MM.1S (cell line): ENCODE measurements around the gene IFI27L2.

Experiments used
- DNase-seq: peaks from one replicate; pipeline ENCODE4 v3.0.0-alpha.2; 2015
- H2AFZ ChIP-seq: fragments of 300-600 bp; sonication (generic); 2 replicates; pipeline ENCODE4 v1.6.0; 2016; ENCODE audit warnings: antibody characterized with exemption, low read length
- H3F3A ChIP-seq: fragments of 300-600 bp; sonication (generic); 2 replicates; pipeline ENCODE4 v1.6.1; 2016; ENCODE audit warnings: mild to moderate bottlenecking, antibody characterized with exemption, low read length, moderate library complexity, mixed read lengths; ENCODE audit not compliant: insufficient read depth
- H3K27ac ChIP-seq: fragments of 300-600 bp; sonication (generic); 2 replicates; pipeline ENCODE4 v1.5.1; 2016; ENCODE audit warnings: mild to moderate bottlenecking, low read length
- H3K27me3 ChIP-seq: fragments of 300-600 bp; sonication (generic); replicated peaks from 2 replicates; pipeline ENCODE4 v1.6.0; 2016; ENCODE audit warnings: low read length; ENCODE audit not compliant: insufficient read depth
- H3K36me3 ChIP-seq: fragments of 300-600 bp; sonication (generic); replicated peaks from 2 replicates; pipeline ENCODE4 v1.6.1; 2016; ENCODE audit warnings: mild to moderate bottlenecking, low read length, mixed read lengths; ENCODE audit not compliant: insufficient read depth
- H3K4me1 ChIP-seq: fragments of 300-600 bp; sonication (generic); 2 replicates; pipeline ENCODE4 v1.6.1; 2016; ENCODE audit warnings: low read length, mixed read lengths
- H3K4me2 ChIP-seq: fragments of 300-600 bp; sonication (generic); 2 replicates; pipeline ENCODE4 v1.6.0; 2016; ENCODE audit warnings: low read depth, low read length
- H3K4me3 ChIP-seq: fragments of 300-600 bp; sonication (generic); 2 replicates; pipeline ENCODE4 v1.5.1; 2016; ENCODE audit warnings: low read length, mixed read lengths
- H3K79me2 ChIP-seq: fragments of 300-600 bp; sonication (generic); 2 replicates; pipeline ENCODE4 v1.6.1; 2016; ENCODE audit warnings: mixed run types, low read length, mixed read lengths
- H3K9ac ChIP-seq: fragments of 300-600 bp; sonication (generic); 2 replicates; pipeline ENCODE4 v1.6.1; 2016; ENCODE audit warnings: low read length, mixed read lengths
- H3K9me2 ChIP-seq: fragments of 300-600 bp; sonication (generic); replicated peaks from 2 replicates; pipeline ENCODE4 v1.6.1; 2016; ENCODE audit warnings: mild to moderate bottlenecking, low read length, mixed read lengths; ENCODE audit not compliant: insufficient read depth
- H3K9me3 ChIP-seq: fragments of 300-600 bp; sonication (generic); replicated peaks from 2 replicates; pipeline ENCODE4 v1.6.1; 2016; ENCODE audit warnings: mild to moderate bottlenecking, low read length, mixed read lengths; ENCODE audit not compliant: insufficient read depth
- H4K20me1 ChIP-seq: fragments of 300-600 bp; sonication (generic); 2 replicates; pipeline ENCODE4 v1.6.1; 2016; ENCODE audit warnings: mild to moderate bottlenecking, low read length, moderate library complexity, mixed read lengths; ENCODE audit not compliant: insufficient read depth
- EZH2 ChIP-seq: fragments of 300-600 bp; sonication (generic); optimal IDR thresholded peaks from 2 replicates; pipeline ENCODE3; 2017; ENCODE audit warnings: low read depth, mild to moderate bottlenecking, antibody characterized with exemption, low read length, mixed read lengths
- EZH2phosphoT487 ChIP-seq: fragments of 300-600 bp; sonication (generic); IDR thresholded peaks from 2 replicates; pipeline ENCODE4 v1.6.1; 2018; ENCODE audit warnings: antibody characterized with exemption, low read length
- TF ChIP-seq, protein P1 (sequence below): fragments of 300-600 bp; sonication (generic); IDR thresholded peaks from 2 replicates; pipeline ENCODE4 v1.5.1; 2016; ENCODE audit warnings: antibody characterized with exemption, low read length, mixed read lengths

IFI27L2 gene

GRCh38 chr14:94123296-94123695 is 6.1 kb downstream of the IFI27L2 start:
- Histone ChIP-seq H3K9ac (no peak overlapping the region), H3K4me3 (no peak overlapping the region), H3K9me2 (no peaks in the 10 kb centered on the region), H3K4me1 (no peaks in the 10 kb centered on the region), H2AFZ (no peak overlapping the region), H3K27ac (no peak overlapping the region), H4K20me1 (no peaks in the 10 kb centered on the region), H3K36me3 (no peaks in the 10 kb centered on the region), H3K27me3 (no peaks in the 10 kb centered on the region), H3K4me2 (no peak overlapping the region), H3F3A (no peaks in the 10 kb centered on the region), H3K9me3 (no peaks in the 10 kb centered on the region), H3K79me2 (no peaks in the 10 kb centered on the region)
- DNase-seq = no peak
- TF ChIP-seq EZH2 (no peak), EZH2phosphoT487 (no peak)
- TF ChIP-seq, protein P1, sequence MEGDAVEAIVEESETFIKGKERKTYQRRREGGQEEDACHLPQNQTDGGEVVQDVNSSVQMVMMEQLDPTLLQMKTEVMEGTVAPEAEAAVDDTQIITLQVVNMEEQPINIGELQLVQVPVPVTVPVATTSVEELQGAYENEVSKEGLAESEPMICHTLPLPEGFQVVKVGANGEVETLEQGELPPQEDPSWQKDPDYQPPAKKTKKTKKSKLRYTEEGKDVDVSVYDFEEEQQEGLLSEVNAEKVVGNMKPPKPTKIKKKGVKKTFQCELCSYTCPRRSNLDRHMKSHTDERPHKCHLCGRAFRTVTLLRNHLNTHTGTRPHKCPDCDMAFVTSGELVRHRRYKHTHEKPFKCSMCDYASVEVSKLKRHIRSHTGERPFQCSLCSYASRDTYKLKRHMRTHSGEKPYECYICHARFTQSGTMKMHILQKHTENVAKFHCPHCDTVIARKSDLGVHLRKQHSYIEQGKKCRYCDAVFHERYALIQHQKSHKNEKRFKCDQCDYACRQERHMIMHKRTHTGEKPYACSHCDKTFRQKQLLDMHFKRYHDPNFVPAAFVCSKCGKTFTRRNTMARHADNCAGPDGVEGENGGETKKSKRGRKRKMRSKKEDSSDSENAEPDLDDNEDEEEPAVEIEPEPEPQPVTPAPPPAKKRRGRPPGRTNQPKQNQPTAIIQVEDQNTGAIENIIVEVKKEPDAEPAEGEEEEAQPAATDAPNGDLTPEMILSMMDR = no peak

DNA sequence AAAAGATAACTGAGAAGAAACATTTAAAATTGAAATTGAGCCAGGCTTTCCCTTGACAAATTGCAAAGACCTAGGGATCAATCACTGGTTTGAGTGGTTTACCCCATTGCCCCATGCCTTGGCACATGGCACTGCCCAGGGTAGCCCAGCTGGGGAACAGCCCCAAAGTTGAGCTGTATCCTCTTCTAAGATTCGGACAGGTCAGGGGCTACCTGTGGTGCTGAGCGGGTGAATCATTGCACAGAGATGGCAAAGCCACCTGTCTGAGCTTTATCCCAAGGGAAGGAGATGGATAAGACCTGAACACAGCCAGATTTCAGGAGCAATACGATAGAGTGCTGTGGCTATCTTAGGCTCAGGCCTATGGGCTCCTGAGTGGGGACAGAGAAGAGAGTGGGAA is 7.0 kb downstream of the IFI27L2 start:
- Histone ChIP-seq H3K4me1 (no peaks in the 10 kb centered on the region), H3K4me3 (no peak overlapping the region)

GRCh38 chr14:94121485-94121884 is 7.9 kb downstream of the IFI27L2 start:
- no peak overlapping the region for H3K9ac ChIP-seq
- no peaks in the 10 kb centered on the region for H3K79me2 ChIP-seq
- no peaks in the 10 kb centered on the region for H3K9me2 ChIP-seq
- no peaks in the 10 kb centered on the region for H3K9me3 ChIP-seq
- no peak overlapping the region for H2AFZ ChIP-seq
- no peaks in the 10 kb centered on the region for H3K4me1 ChIP-seq
- H3K4me3 ChIP-seq = no peak overlapping the region
- H3K27ac ChIP-seq = no peak overlapping the region
- H3K27me3 ChIP-seq = no peaks in the 10 kb centered on the region
- TF ChIP-seq, protein P1 = no peak
- TF ChIP-seq EZH2phosphoT487 = no peak
- TF ChIP-seq EZH2 = no peak
- H4K20me1 ChIP-seq = no peaks in the 10 kb centered on the region
- DNase-seq = no peak
- H3K4me2 ChIP-seq = no peak overlapping the region
- H3F3A ChIP-seq = no peaks in the 10 kb centered on the region
- H3K36me3 ChIP-seq = no peaks in the 10 kb centered on the region

More for the DNA sequence above, 7.0 kb downstream of the IFI27L2 start:
- Histone ChIP-seq H3K9me3 (no peaks in the 10 kb centered on the region), H3F3A (no peaks in the 10 kb centered on the region), H2AFZ (no peak overlapping the region), H3K36me3 (no peaks in the 10 kb centered on the region), H3K4me2 (no peak overlapping the region), H3K27me3 (no peaks in the 10 kb centered on the region), H4K20me1 (no peaks in the 10 kb centered on the region), H3K79me2 (no peaks in the 10 kb centered on the region), H3K9me2 (no peaks in the 10 kb centered on the region), H3K9ac (no peak overlapping the region), H3K27ac (no peak overlapping the region)
- TF ChIP-seq, protein P1 = no peak
- TF ChIP-seq EZH2phosphoT487 = no peak
- TF ChIP-seq EZH2 = no peak
- DNase-seq = no peak
